ENCODE data around the gene FTO. TPM values are rescaled to one million over a fixed set of nuclear protein-coding genes. Genes with fewer than 3 reads are reported as not detected.
A peak's percentile ranks its signal among the peaks of the same experiment; 100 is the strongest.

The FTO gene
- total and polyA plus RNA-seq, 2 of the 13 experiments (the other 11 are each of a cell fraction or from before 2014, with no cell fraction given), result 41.6 to 55.8 TPM

- TF ChIP-seq ZNF562 (CRISPR knock-in tag; IDR thresholded peaks at IDR 0.05; ENCODE audit: borderline replicate concordance), result no peak
- TF ChIP-seq ZNF710 (CRISPR knock-in tag; IDR thresholded peaks at IDR 0.05; ENCODE audit: borderline replicate concordance), result peak; percentile 71; the same call in 1 of the 2 replicates
- TF ChIP-seq KLF12 (CRISPR knock-in tag; IDR thresholded peaks at IDR 0.05; ENCODE audit: borderline replicate concordance), result no peak
- no peak for TF ChIP-seq ZBED4 (CRISPR knock-in tag; IDR thresholded peaks at IDR 0.05; ENCODE audit: borderline replicate concordance)
- TF ChIP-seq ZXDC (CRISPR knock-in tag; IDR thresholded peaks at IDR 0.05), result no peak
- TF ChIP-seq ZBTB3 (CRISPR knock-in tag; IDR thresholded peaks at IDR 0.05; ENCODE audit: borderline replicate concordance, low read depth), result no peak
- no peak for TF ChIP-seq ATF5 (CRISPR knock-in tag; IDR thresholded peaks at IDR 0.05; ENCODE audit: low read depth)
- TF ChIP-seq FOXJ3 (CRISPR knock-in tag; IDR thresholded peaks at IDR 0.05; ENCODE audit: borderline replicate concordance), result no peak
- TF ChIP-seq, protein P1, sequence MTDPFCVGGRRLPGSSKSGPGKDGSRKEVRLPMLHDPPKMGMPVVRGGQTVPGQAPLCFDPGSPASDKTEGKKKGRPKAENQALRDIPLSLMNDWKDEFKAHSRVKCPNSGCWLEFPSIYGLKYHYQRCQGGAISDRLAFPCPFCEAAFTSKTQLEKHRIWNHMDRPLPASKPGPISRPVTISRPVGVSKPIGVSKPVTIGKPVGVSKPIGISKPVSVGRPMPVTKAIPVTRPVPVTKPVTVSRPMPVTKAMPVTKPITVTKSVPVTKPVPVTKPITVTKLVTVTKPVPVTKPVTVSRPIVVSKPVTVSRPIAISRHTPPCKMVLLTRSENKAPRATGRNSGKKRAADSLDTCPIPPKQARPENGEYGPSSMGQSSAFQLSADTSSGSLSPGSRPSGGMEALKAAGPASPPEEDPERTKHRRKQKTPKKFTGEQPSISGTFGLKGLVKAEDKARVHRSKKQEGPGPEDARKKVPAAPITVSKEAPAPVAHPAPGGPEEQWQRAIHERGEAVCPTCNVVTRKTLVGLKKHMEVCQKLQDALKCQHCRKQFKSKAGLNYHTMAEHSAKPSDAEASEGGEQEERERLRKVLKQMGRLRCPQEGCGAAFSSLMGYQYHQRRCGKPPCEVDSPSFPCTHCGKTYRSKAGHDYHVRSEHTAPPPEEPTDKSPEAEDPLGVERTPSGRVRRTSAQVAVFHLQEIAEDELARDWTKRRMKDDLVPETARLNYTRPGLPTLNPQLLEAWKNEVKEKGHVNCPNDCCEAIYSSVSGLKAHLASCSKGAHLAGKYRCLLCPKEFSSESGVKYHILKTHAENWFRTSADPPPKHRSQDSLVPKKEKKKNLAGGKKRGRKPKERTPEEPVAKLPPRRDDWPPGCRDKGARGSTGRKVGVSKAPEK (CRISPR knock-in tag; IDR thresholded peaks at IDR 0.05; ENCODE audit: borderline replicate concordance), result no peak
- TF ChIP-seq MIER3 (CRISPR knock-in tag; IDR thresholded peaks at IDR 0.05; ENCODE audit: borderline replicate concordance), result no peak
- peak; percentile 30 for TF ChIP-seq PHF5A (CRISPR knock-in tag; IDR thresholded peaks at IDR 0.05; ENCODE audit: low read depth, unreplicated experiment)
- no peak for TF ChIP-seq ZNF207 (IDR thresholded peaks at IDR 0.05; ENCODE audit: borderline replicate concordance)
- no peak for TF ChIP-seq MED13 (CRISPR knock-in tag; IDR thresholded peaks at IDR 0.05)
These were observed 467.9 kb downstream of the FTO start (continued) for GRCh38 chr16:54171626-54172537.
